GM12891 (cell line): ENCODE measurements around the gene DOK5.

Experiments
- DNase-seq: peaks from one replicate; pipeline ENCODE4 v3.0.0; 2011; ENCODE audit warnings: low spot score; ENCODE audit not compliant: insufficient read length
- FAIRE-seq: peaks from 2 replicates; lab custom pipeline; 2011; peaks lifted over from hg19 to GRCh38; lab: Jason Lieb, UNC
- PAX5 ChIP-seq: IDR thresholded peaks from 2 replicates; pipeline ENCODE4 v1.6.1; 2011; ENCODE audit warnings: low read length, moderate library complexity, mild to moderate bottlenecking; ENCODE audit not compliant: insufficient read depth, severe bottlenecking
- POLR2A ChIP-seq: IDR thresholded peaks from 2 replicates; pipeline ENCODE4 v1.6.1; 2011; ENCODE audit warnings: low read depth, low read length, control low read depth
- POLR2AphosphoS5 ChIP-seq: IDR thresholded peaks from 2 replicates; pipeline ENCODE4 v1.6.1; 2011; ENCODE audit warnings: low read depth, low read length, control low read depth
- POU2F2 ChIP-seq: IDR thresholded peaks from 2 replicates; pipeline ENCODE4 v1.6.1; 2011; ENCODE audit warnings: low read depth, mild to moderate bottlenecking, control low read depth, low read length, moderate library complexity
- SPI1 ChIP-seq: IDR thresholded peaks from 2 replicates; pipeline ENCODE4 v1.6.1; 2011; ENCODE audit warnings: low read depth, low read length, control low read depth
- TAF1 ChIP-seq: IDR thresholded peaks from 2 replicates; pipeline ENCODE4 v1.6.1; 2011; ENCODE audit warnings: low read depth, low read length, control low read depth

Gene DOK5

DNA sequence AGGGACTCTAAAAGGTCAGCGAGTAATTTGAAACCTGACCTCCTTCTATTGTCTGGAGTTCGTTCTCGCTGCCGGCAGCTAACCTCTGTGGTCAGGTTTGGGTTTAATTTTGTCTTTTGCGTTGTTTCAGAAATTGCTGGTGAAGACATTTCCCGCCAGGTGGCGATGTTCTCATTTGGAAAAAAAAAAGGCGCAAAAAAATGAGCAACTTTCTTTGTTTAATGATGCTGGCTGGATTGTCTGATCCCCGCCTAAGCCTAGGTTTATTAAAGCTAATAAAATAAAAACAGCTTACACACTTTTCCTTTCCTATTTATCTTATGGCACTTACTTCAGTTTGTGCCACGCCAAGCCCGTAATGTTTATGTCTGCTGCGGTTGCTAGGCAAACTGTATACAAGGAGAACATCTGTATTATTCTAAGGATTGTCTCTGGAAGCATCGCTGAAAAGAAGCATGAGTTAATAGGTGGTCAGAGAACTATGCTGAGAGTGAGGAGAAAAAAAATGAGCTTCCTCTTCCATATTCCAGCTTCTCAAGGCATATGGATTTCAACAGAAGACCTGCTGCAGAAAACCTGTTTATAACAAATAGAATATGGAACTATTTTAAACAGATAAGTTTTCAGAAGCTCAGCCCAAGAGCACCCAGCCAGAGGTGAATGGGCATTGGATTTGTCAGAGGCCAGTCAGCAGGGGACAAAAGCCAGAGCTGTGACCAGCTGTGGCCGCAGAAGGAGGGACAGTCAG, 205.7 kb downstream of the DOK5 start:
- TF ChIP-seq POU2F2, result no peak
- no peak for TF ChIP-seq POLR2A
- DNase-seq (peak; percentile 8), FAIRE-seq (no peak)

DNA sequence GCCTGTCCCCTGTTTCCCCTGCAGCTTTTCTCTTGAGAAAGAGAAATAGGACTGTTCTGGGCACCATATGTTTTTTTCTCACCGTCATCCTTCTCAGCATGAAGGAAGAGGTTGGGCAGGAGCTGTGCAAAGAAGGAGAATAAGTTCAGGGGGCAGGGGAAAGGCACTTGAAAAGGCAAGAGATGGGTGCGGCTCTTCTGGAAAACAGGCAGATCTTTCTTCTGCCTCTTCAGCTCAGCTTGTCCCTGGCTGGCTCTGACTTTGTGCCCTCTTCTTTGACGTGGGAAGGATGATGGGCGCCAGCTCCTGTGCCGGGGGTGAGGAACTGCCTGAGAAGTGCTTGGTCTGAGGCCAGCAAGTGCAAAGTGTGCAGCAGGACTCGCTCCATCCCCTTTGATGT, 206.5 kb downstream of the DOK5 start:
- DNase-seq (no peak), FAIRE-seq (no peak)
- TF ChIP-seq POLR2A (no peak), POLR2AphosphoS5 (no peak), PAX5 (no peak), TAF1 (no peak), SPI1 (no peak), POU2F2 (no peak)

DNA sequence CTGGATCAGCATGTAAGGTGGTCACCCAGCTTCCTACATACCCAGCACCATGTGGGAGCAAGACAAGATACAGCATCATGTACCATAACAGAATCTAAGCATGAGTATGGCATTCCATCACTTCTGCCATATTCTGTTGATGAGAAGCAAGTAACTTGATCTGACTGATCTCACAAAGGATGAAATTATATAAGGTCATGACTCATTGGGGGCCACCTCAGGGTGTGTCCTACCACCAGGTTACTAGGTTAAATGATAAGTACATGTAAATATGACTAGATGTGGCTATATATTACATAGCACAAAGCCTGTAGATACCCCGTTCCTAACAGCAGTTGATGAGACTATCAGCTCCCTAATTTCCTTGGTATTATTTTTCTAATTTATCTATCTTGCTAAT, 213.1 kb downstream of the DOK5 start:
- TF ChIP-seq POLR2A (no peak), SPI1 (no peak)
- DNase-seq (no peak), FAIRE-seq (no peak)

DNA sequence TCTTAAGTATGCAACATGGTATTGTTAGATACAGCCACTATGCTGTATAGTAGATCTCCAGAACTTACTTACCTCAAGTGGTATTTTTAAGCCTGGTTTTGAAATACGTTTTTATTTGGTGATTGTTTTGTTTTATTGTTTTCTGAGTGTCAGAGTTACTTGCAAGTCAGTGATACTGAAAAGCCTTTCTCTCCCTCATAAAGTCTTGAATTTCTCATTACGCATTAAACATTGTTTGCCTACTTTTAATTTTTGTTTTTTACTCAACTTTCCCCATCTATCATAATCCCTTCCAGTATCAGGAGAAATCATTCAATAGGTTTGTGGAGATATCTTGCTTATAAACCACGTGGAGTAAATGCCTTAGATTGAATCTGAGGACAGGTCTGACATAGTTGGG, 214.9 kb downstream of the DOK5 start:
- TF ChIP-seq POLR2AphosphoS5, result no peak
- TF ChIP-seq POLR2A, result no peak
- FAIRE-seq, result no peak
- DNase-seq, result no peak

DNA sequence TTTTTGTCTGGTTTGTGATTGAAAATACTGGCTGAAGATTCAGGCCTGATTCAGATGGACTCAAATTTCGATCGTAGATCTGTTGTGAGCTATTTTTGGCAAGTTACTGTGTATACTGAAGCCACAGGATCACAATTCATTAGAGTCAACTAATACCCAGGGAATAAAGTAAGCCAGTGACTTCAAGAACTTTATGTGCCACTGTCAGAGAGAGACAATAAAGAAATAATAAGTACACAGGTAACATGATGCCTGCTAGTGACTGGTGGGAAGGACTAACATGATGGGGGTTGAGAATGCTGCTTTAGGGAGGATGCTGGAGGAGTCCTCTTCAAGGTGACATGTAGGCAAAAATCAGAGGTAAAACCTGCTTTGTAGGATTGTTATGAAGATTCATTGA, 215.9 kb downstream of the DOK5 start:
- FAIRE-seq (no peak), DNase-seq (no peak)
- TF ChIP-seq POLR2A (no peak), TAF1 (no peak), POLR2AphosphoS5 (no peak), PAX5 (no peak), SPI1 (no peak), POU2F2 (no peak)

DNA sequence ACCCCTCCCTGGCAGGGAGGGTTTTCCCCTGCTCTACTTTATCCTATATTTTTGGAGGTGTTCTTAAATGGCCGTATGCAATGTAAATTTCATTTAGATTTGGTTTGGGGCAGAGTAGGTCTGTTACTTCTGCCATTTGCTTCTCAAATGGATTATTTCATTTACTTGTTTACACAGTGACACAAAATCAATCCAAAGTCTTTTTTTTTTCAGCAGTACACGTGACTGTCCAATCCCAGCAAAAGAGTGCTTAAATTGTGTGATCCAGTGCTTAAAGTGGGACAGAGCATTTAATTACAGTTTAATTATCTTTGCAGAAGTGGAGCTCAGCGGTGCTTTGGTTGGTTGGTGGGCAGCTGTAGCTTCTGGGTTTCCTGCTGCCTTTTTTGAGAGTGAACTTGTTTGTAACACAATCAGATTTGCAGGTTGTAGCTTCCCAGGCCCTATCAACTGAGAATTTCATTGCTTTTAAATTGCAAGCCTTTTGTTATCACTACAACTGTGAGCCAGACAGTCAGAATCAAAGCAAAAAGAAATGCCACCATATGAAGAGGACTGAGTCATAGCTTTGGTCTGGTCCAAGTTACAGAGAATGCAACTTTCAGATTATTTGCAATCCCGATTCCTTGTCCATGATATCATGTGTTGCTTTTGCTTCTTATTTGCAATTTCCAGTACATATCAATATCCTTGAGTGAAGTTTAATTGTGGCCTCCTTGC, 216.9 kb downstream of the DOK5 start:
- FAIRE-seq (no peak), DNase-seq (no peak)

DNA sequence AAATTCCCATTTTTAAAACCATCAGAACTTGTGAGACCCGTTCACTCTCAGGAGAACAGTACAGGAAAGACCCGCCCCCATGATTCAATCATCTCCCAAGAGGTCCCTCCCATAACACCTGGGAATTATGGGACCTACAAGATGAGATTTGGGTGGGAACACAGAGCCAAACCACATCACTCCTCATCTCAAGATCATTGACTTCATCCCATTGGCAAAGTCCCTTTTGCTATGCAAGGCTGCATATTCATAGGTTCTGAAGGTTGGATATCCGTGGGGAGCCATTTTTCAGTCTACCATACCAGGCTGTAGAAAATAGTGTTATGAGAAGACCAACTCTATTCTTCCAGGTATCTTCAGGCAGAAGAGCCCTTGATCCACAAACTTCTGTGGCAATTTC, 219.1 kb downstream of the DOK5 start:
- FAIRE-seq (no peak), DNase-seq (no peak)
- TF ChIP-seq PAX5 (no peak), POU2F2 (no peak), SPI1 (no peak), POLR2AphosphoS5 (no peak)

More for the DNA sequence above, 216.9 kb downstream of the DOK5 start:
- TF ChIP-seq TAF1 (no peak), POU2F2 (no peak), PAX5 (no peak), POLR2A (no peak), POLR2AphosphoS5 (no peak), SPI1 (no peak)

DNA sequence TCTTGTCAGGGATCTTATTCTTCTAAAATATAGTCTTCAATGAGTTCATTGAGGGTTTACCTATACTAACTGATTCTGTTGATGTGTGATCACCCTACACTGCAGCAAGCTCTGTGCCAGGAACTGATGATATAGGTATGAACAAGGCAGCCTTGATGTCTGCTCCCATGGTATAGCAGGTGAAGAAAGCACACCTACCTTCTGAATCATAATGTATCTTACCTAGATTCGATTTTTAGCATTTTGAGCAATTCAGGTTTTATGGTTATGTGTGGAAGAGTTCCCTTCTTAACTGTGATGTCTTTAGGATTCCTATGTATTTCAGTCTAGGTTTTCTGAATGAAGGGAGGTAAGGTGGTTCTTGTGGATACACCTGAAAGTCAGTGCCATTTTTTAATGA, 223.0 kb downstream of the DOK5 start:
- TF ChIP-seq POLR2A, result no peak
- FAIRE-seq (no peak), DNase-seq (no peak)
